Liver (tissue), 9 donors: ENCODE data around the gene OR8B8. TPM values are rescaled to one million over a fixed set of nuclear protein-coding genes. Genes with fewer than 3 reads are reported as not detected.
"Not testable (repeated sequence)": the region's sequence is repeated elsewhere in the genome, so short reads cannot be mapped to it uniquely, and the experiment has no call there.

Source experiments
- DNase-seq: peaks from one replicate; pipeline ENCODE4 v3.0.0-alpha.2; 2017; ENCODE audit warnings: low spot score
- H3K27ac ChIP-seq, 2 donors: one replicate each; pipeline ENCODE4 v1.7.0; 2013; ENCODE audit warnings: inconsistent platforms in 2 of 2, low read length in 2 of 2, control low read depth in 1 of 2, low read depth in 1 of 2, mild to moderate bottlenecking in 1 of 2
- H3K27me3 ChIP-seq, 4 donors: one replicate each; pipeline versions ENCODE4 v1.6.1 to v1.7.0; 2013; ENCODE audit warnings: low read length in 3 of 4, inconsistent platforms in 1 of 4, mild to moderate bottlenecking in 1 of 4, moderate library complexity in 1 of 4; ENCODE audit not compliant: control insufficient read depth in 4 of 4, insufficient read depth in 4 of 4
- H3K36me3 ChIP-seq, 4 donors: one replicate each; pipeline versions ENCODE4 v1.6.1 to v1.7.0; 2013; ENCODE audit warnings: low read length in 3 of 4, mild to moderate bottlenecking in 3 of 4, low read depth in 1 of 4, moderate library complexity in 1 of 4; ENCODE audit not compliant: control insufficient read depth in 4 of 4, insufficient read depth in 3 of 4
- H3K4me1 ChIP-seq, 4 donors: one replicate each; pipeline versions ENCODE4 v1.6.1 to v1.7.0; 2013; ENCODE audit warnings: low read length in 3 of 4, mild to moderate bottlenecking in 3 of 4, moderate library complexity in 1 of 4; ENCODE audit not compliant: control insufficient read depth in 4 of 4, insufficient read depth in 4 of 4
- H3K4me3 ChIP-seq, 3 donors: one replicate each; pipeline versions ENCODE4 v1.6.1 to v1.7.0; 2013; ENCODE audit warnings: low read length in 3 of 3, control low read depth in 1 of 3, low read depth in 1 of 3, mild to moderate bottlenecking in 1 of 3
- H3K9ac ChIP-seq, 2 donors: one replicate each; pipeline ENCODE4 v1.7.0; 2013; ENCODE audit warnings: low read length in 2 of 2, mild to moderate bottlenecking in 2 of 2, moderate library complexity in 2 of 2, control low read depth in 1 of 2, low read depth in 1 of 2
- H3K9me3 ChIP-seq, 4 donors: one replicate each; pipeline versions ENCODE4 v1.6.1 to v1.7.0; 2013; ENCODE audit warnings: low read length in 3 of 4; ENCODE audit not compliant: control insufficient read depth in 4 of 4
- ATF3 ChIP-seq: IDR thresholded peaks from 2 replicates; pipeline ENCODE4 v1.6.1; 2016; ENCODE audit warnings: antibody characterized with exemption
- CTCF ChIP-seq: fragments of 150-350 bp; IDR thresholded peaks from 2 replicates; pipeline ENCODE4 v1.5.1; 2017; ENCODE audit warnings: improper control_type of control experiment, low read depth, low read length; ENCODE audit not compliant: missing input control
- EGR1 ChIP-seq, 2 donors: IDR thresholded peaks; 2 replicates each; pipeline ENCODE4 v1.6.1; 2016 to 2018; ENCODE audit warnings: antibody characterized with exemption in 2 of 2, low read depth in 2 of 2
- FOXA1 ChIP-seq: IDR thresholded peaks from 2 replicates; pipeline ENCODE4 v1.6.1; 2016; ENCODE audit warnings: antibody characterized with exemption
- FOXA2 ChIP-seq: IDR thresholded peaks from 2 replicates; pipeline ENCODE4 v1.6.1; 2016; ENCODE audit warnings: antibody characterized with exemption
- GABPA ChIP-seq, 2 donors: IDR thresholded peaks in 1 of 2; conservative IDR thresholded peaks in 1 of 2; 2 replicates each; pipeline ENCODE4 v1.6.1; 2016; ENCODE audit warnings: antibody characterized with exemption in 2 of 2, mild to moderate bottlenecking in 1 of 2, moderate library complexity in 1 of 2
- HNF4A ChIP-seq, 2 donors: conservative IDR thresholded peaks; 2 replicates each; pipeline ENCODE4 v1.6.1; 2016; ENCODE audit warnings: antibody characterized with exemption in 2 of 2, mild to moderate bottlenecking in 2 of 2
- HNF4G ChIP-seq: IDR thresholded peaks from 2 replicates; pipeline ENCODE4 v1.6.1; 2016; ENCODE audit warnings: antibody characterized with exemption
- JUND ChIP-seq, 2 donors: IDR thresholded peaks; 2 replicates each; pipeline ENCODE4 v1.6.1; 2016; ENCODE audit warnings: antibody characterized with exemption in 2 of 2
- MAX ChIP-seq: IDR thresholded peaks from 2 replicates; pipeline ENCODE4 v1.6.1; 2016; ENCODE audit warnings: antibody characterized with exemption
- NR2F2 ChIP-seq: IDR thresholded peaks from 2 replicates; pipeline ENCODE4 v1.6.1; 2016; ENCODE audit warnings: antibody characterized with exemption
- RAD21 ChIP-seq, 2 donors: IDR thresholded peaks; 2 replicates each; pipeline ENCODE4 v1.6.1; 2016; ENCODE audit warnings: antibody characterized with exemption in 2 of 2, mild to moderate bottlenecking in 2 of 2
- RXRA ChIP-seq, 2 donors: IDR thresholded peaks; 2 replicates each; pipeline ENCODE4 v1.6.1; 2017 to 2018; ENCODE audit warnings: antibody characterized with exemption in 2 of 2, mild to moderate bottlenecking in 1 of 2
- SP1 ChIP-seq: IDR thresholded peaks from 2 replicates; pipeline ENCODE4 v1.6.1; 2018; ENCODE audit warnings: antibody characterized with exemption, mild to moderate bottlenecking
- TAF1 ChIP-seq: conservative IDR thresholded peaks from 2 replicates; pipeline ENCODE4 v1.6.1; 2016; ENCODE audit warnings: antibody characterized with exemption, mild to moderate bottlenecking
- YY1 ChIP-seq: IDR thresholded peaks from 2 replicates; pipeline ENCODE4 v1.6.1; 2016; ENCODE audit warnings: antibody characterized with exemption, mild to moderate bottlenecking
- WGBS: extraction: QIAGEN DNeasy Blood & Tissue Kit; methylation state at CpG from one replicate; pipeline ENCODE4 v1.1.7; 2013; 5-methylcytosine and 5-hydroxymethylcytosine counted together
- polyA plus RNA-seq, 2 donors: library from polyadenylated mRNA; stranded (reverse) in 1 of 2; unstranded in 1 of 2; fragments of 200-250 nt in 1 of 2; fragments of >200 nt in 1 of 2; fragmentation: Nextera tagmentation in 1 of 2; extraction: Ambion mirVana in 1 of 2; gene quantifications; one replicate each; pipeline versions ENCODE4 v1.2.1 to v1.2.3, GENCODE V29; 2013 to 2015
- total RNA-seq, 2 donors: library from RNA; depleted of rRNA; stranded (reverse); fragments of >200 nt; gene quantifications; one replicate each; pipeline ENCODE4 v1.2.3, GENCODE V29; 2014
- TF ChIP-seq, protein P1 (sequence below): IDR thresholded peaks from 2 replicates; pipeline ENCODE4 v1.6.1; 2016; ENCODE audit warnings: antibody characterized with exemption, mild to moderate bottlenecking
- TF ChIP-seq, protein P2 (sequence below): IDR thresholded peaks from 2 replicates; pipeline ENCODE4 v1.6.1; 2016; ENCODE audit warnings: antibody characterized with exemption
- donor health status: healthy.
- donor health status: healthy.
- donor health status: healthy.
- donor health status: healthy.
- donor health status: healthy.

Gene OR8B8
- total and polyA plus RNA-seq, 4 donors: not detected

DNA sequence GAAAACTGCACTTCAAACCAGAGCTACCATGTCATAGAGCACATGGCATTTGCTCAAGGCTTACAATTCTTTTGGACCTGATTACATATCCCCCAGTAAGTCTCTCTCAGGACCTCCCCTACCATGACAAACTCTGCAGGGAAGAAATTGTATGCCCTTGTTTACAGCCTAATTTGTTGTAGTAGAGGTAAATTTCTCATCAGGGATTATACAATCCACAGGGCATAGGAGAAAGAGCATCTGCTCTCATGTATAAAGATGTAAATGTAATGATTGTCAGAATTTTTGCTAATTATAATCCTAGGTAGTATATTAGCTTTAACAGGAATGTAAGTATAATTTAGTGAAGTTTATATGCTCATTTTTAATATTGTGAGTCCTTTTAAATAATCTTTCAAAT is 46.6 kb downstream of the OR8B8 start, which contains the start of gene OR8B3:
TSS of gene OR8B3 (minus strand) at position 101 of the 400 bp plus-strand sequence. CDS start 1,673 bp downstream, outside the sequence.
- no peak for DNase-seq
- H3K27ac ChIP-seq: no peak within 1 kb of the TSS
- no peaks in the 10 kb centered on the region for H3K4me1 ChIP-seq
- no peaks in the 10 kb centered on the region for H3K36me3 ChIP-seq
- H3K9ac ChIP-seq: no peak within 1 kb of the TSS
- no peak for TF ChIP-seq GABPA (IDR thresholded peaks at IDR 0.05 in 1 of 2, conservative IDR thresholded peaks at IDR 0.05 in 1 of 2)
- no peak for TF ChIP-seq FOXA2
- TF ChIP-seq, protein P1, sequence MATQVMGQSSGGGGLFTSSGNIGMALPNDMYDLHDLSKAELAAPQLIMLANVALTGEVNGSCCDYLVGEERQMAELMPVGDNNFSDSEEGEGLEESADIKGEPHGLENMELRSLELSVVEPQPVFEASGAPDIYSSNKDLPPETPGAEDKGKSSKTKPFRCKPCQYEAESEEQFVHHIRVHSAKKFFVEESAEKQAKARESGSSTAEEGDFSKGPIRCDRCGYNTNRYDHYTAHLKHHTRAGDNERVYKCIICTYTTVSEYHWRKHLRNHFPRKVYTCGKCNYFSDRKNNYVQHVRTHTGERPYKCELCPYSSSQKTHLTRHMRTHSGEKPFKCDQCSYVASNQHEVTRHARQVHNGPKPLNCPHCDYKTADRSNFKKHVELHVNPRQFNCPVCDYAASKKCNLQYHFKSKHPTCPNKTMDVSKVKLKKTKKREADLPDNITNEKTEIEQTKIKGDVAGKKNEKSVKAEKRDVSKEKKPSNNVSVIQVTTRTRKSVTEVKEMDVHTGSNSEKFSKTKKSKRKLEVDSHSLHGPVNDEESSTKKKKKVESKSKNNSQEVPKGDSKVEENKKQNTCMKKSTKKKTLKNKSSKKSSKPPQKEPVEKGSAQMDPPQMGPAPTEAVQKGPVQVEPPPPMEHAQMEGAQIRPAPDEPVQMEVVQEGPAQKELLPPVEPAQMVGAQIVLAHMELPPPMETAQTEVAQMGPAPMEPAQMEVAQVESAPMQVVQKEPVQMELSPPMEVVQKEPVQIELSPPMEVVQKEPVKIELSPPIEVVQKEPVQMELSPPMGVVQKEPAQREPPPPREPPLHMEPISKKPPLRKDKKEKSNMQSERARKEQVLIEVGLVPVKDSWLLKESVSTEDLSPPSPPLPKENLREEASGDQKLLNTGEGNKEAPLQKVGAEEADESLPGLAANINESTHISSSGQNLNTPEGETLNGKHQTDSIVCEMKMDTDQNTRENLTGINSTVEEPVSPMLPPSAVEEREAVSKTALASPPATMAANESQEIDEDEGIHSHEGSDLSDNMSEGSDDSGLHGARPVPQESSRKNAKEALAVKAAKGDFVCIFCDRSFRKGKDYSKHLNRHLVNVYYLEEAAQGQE: no peak
- no peak for TF ChIP-seq SP1
- no peak for TF ChIP-seq RAD21 (IDR thresholded peaks at IDR 0.05)
- TF ChIP-seq CTCF: no peak
- no peak for TF ChIP-seq HNF4A (conservative IDR thresholded peaks at IDR 0.05)
- no peak for TF ChIP-seq EGR1 (IDR thresholded peaks at IDR 0.05; ENCODE audit: low read depth in 2 of 2)
- no peak for TF ChIP-seq YY1
- TF ChIP-seq HNF4G: no peak
- TF ChIP-seq, protein P2, sequence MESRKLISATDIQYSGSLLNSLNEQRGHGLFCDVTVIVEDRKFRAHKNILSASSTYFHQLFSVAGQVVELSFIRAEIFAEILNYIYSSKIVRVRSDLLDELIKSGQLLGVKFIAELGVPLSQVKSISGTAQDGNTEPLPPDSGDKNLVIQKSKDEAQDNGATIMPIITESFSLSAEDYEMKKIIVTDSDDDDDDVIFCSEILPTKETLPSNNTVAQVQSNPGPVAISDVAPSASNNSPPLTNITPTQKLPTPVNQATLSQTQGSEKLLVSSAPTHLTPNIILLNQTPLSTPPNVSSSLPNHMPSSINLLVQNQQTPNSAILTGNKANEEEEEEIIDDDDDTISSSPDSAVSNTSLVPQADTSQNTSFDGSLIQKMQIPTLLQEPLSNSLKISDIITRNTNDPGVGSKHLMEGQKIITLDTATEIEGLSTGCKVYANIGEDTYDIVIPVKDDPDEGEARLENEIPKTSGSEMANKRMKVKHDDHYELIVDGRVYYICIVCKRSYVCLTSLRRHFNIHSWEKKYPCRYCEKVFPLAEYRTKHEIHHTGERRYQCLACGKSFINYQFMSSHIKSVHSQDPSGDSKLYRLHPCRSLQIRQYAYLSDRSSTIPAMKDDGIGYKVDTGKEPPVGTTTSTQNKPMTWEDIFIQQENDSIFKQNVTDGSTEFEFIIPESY: no peak
- TF ChIP-seq RXRA (IDR thresholded peaks at IDR 0.05): no peak
- TF ChIP-seq ATF3: no peak
- no peak for TF ChIP-seq MAX
- no peak for TF ChIP-seq NR2F2
- TF ChIP-seq JUND (IDR thresholded peaks at IDR 0.05): no peak
- TF ChIP-seq TAF1: no peak
- no peak for TF ChIP-seq FOXA1
- no peaks in the 10 kb centered on the region for H3K9me3 ChIP-seq
- H3K27me3 ChIP-seq: no peaks in the 10 kb centered on the region
- no peak within 1 kb of the TSS for H3K4me3 ChIP-seq

GRCh38 chr11:124396847-124397246 is 48.6 kb downstream of the OR8B8 start:
- not testable (repeated sequence) for H3K27ac ChIP-seq, H3K4me1 ChIP-seq, H3K4me3 ChIP-seq, H3K36me3 ChIP-seq, DNase-seq, H3K9me3 ChIP-seq, H3K9ac ChIP-seq, H3K27me3 ChIP-seq
- 81% methylated on average over 2 of the region's 4 CpGs for WGBS
